B cell (primary cell): ENCODE data around the gene KRIT1. TPM values are rescaled to one million over a fixed set of nuclear protein-coding genes. Genes with fewer than 3 reads are reported as not detected.

Experiments used
- ATAC-seq: fragments of 200-7000 bp; cut with Tn5 transposase; one replicate; pipeline ENCODE4 v1.10.0; 2021; ENCODE audit warnings: low read depth, mild to moderate bottlenecking, moderate number of reproducible peaks, moderate library complexity
- CTCF ChIA-PET: fragments of 350-600 bp; sonication (Branson Sonifier 250); formaldehyde crosslinking; loops from one replicate; lab custom pipeline; 2021; ENCODE audit warnings: antibody characterized with exemption, inconsistent platforms; lab: Charles Lee
- POLR2A ChIA-PET: fragments of 350-600 bp; sonication (Branson Sonifier 250); formaldehyde crosslinking; loops from one replicate; lab custom pipeline; 2021; ENCODE audit warnings: antibody characterized with exemption; lab: Charles Lee
- DNase-seq: peaks from one replicate; pipeline ENCODE4 v3.0.0; 2013
- H2AFZ ChIP-seq: 2 replicates; pipeline ENCODE4 v1.6.1; 2012; ENCODE audit warnings: mild to moderate bottlenecking, low read depth, low read length; ENCODE audit not compliant: insufficient read depth, poor library complexity, severe bottlenecking
- H3K27ac ChIP-seq, 2 donors: 1 replicate in 1 of 2; 2 replicates in 1 of 2; pipeline ENCODE4 v1.5.1; 2012 to 2013; ENCODE audit warnings: low read length in 2 of 2, mild to moderate bottlenecking in 2 of 2, moderate library complexity in 1 of 2
- H3K27me3 ChIP-seq, 4 experiments: fragments of 200-600 bp in 1 of 4; sonication (generic) in 1 of 4; replicated peaks in 1 of 4; 1 replicate in 2 of 4; 2 replicates in 2 of 4; pipeline versions ENCODE4 v1.6.1 to v1.7.0; 2013 to 2016; ENCODE audit warnings: low read length in 3 of 4, mild to moderate bottlenecking in 2 of 4, mixed read lengths in 1 of 4, moderate library complexity in 1 of 4; ENCODE audit not compliant: insufficient read depth in 4 of 4, control insufficient read depth in 3 of 4; ENCODE audit errors: control extremely low read depth in 1 of 4
- H3K36me3 ChIP-seq, 2 experiments: replicated peaks in 1 of 2; 1 replicate in 1 of 2; 2 replicates in 1 of 2; pipeline versions ENCODE4 v1.6.1 to v1.7.1; 2013; ENCODE audit warnings: low read length in 1 of 2; ENCODE audit not compliant: insufficient read depth in 2 of 2, control insufficient read depth in 1 of 2; ENCODE audit errors: control extremely low read depth in 1 of 2, extremely low read depth in 1 of 2
- H3K4me1 ChIP-seq, 2 donors: fragments of 200-600 bp in 1 of 2; sonication (generic) in 1 of 2; 1 replicate in 1 of 2; 2 replicates in 1 of 2; pipeline versions ENCODE4 v1.5.1 to v1.6.1; 2013 to 2017; ENCODE audit warnings: low read length in 2 of 2; ENCODE audit not compliant: control insufficient read depth in 2 of 2, insufficient read depth in 2 of 2
- H3K4me2 ChIP-seq: replicated peaks from 2 replicates; pipeline ENCODE3; 2012; ENCODE audit warnings: mild to moderate bottlenecking, low read depth, low read length; ENCODE audit not compliant: poor library complexity, severe bottlenecking
- H3K4me3 ChIP-seq, 5 experiments: fragments of 200-600 bp in 1 of 5; sonication (generic) in 1 of 5; 1 replicate in 3 of 5; 2 replicates in 2 of 5; pipeline versions ENCODE4 v1.5.1 to v1.7.0; 2011 to 2016; ENCODE audit warnings: low read length in 4 of 5, mild to moderate bottlenecking in 4 of 5, low read depth in 2 of 5, control low read depth in 1 of 5, moderate library complexity in 1 of 5; ENCODE audit not compliant: insufficient read depth in 1 of 5; ENCODE audit errors: control extremely low read depth in 1 of 5, extremely low read depth in 1 of 5
- H3K79me2 ChIP-seq: fragments of 200-600 bp; sonication (generic); one replicate; pipeline ENCODE4 v1.6.0; 2016; ENCODE audit warnings: low read length; ENCODE audit not compliant: control insufficient read depth, insufficient read depth
- H3K9ac ChIP-seq: fragments of 200-600 bp; sonication (generic); 2 replicates; pipeline ENCODE4 v1.6.1; 2017; ENCODE audit warnings: mild to moderate bottlenecking, low read length, moderate library complexity
- H3K9me3 ChIP-seq, 3 donors: one replicate each; pipeline versions ENCODE4 v1.6.1 to v1.7.1; 2013; ENCODE audit warnings: low read length in 2 of 3; ENCODE audit not compliant: control insufficient read depth in 2 of 3, insufficient read depth in 1 of 3; ENCODE audit errors: control extremely low read depth in 1 of 3
- H4K20me1 ChIP-seq: 2 replicates; pipeline ENCODE4 v1.6.0; 2012; ENCODE audit warnings: mild to moderate bottlenecking, low read length; ENCODE audit not compliant: insufficient read depth, control insufficient read depth, poor library complexity, severe bottlenecking
- H3K27ac Mint-ChIP-seq: one replicate; pipeline ENCODE4 v1.8.0; 2021; ENCODE audit warnings: mixed read lengths
- H3K27me3 Mint-ChIP-seq: one replicate; pipeline ENCODE4 v1.8.0; 2021; ENCODE audit warnings: mixed read lengths
- H3K4me1 Mint-ChIP-seq: one replicate; pipeline ENCODE4 v1.8.0; 2021; ENCODE audit warnings: mixed read lengths
- H3K4me3 Mint-ChIP-seq: one replicate; pipeline ENCODE4 v1.8.0; 2021; ENCODE audit warnings: mixed read lengths
- H3K9me3 Mint-ChIP-seq: one replicate; pipeline ENCODE4 v1.8.0; 2022; ENCODE audit warnings: mixed read lengths; ENCODE audit not compliant: insufficient read depth
- EZH2 ChIP-seq: IDR thresholded peaks from 2 replicates; pipeline ENCODE4 v1.6.1; 2012; ENCODE audit warnings: borderline replicate concordance, low read depth, mild to moderate bottlenecking, moderate library complexity, low read length; ENCODE audit not compliant: insufficient read depth, poor library complexity, severe bottlenecking
- WGBS: methylation state at CpG from one replicate; pipeline ENCODE4 v1.1.5; 2013; ENCODE audit warnings: missing lambda C conversion rate; ENCODE audit not compliant: insufficient coverage; 5-methylcytosine and 5-hydroxymethylcytosine counted together
- intact Hi-C: fragments of 100-400 bp; cut with micrococcal nuclease; formaldehyde crosslinking; loops from one replicate; pipeline ENCODE4 v1.10.0; 2022
- polyA plus RNA-seq: library from polyadenylated mRNA; depleted of rRNA; stranded (reverse); fragments of >200 nt; gene quantifications from 2 replicates; pipeline ENCODE4 v1.2.3, GENCODE V29; 2012
- total RNA-seq, 2 donors: library from RNA; stranded (reverse); fragments of 120-200 nt in 1 of 2; gene quantifications; 1 replicate in 1 of 2; 2 replicates in 1 of 2; pipeline versions ENCODE4 v1.2.3 to v1.2.4, GENCODE V29; 2013 to 2022
- TF ChIP-seq, protein P1 (sequence below): fragments of 200-600 bp; IDR thresholded peaks from one replicate; pipeline ENCODE4 v1.8.0; 2022; ENCODE audit warnings: antibody characterized with exemption, mild to moderate bottlenecking

Gene KRIT1
- total and polyA plus RNA-seq, 2 donors (not counting 1 experiment from before 2014, with no cell fraction given): 25.0 to 78.1 TPM

DNA sequence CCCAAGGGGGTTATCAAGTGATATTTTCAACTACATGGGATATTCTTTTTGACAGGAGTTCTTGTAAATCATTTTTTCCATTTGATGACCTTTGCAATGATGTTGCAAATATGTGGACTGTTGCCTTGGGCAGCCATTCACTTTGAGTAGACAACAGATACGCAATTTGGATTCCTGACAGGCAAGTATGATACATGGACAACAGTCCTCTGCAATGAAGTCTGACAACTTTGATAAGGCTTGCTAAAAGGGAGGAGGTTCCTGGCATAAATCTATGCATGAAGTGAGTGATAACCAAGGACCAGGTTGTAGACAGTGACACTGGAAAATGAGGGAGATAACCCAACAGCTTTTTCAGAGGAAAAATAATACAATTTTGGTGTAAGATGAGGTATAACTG is 84.4 kb downstream of the KRIT1 start:
- H4K20me1 ChIP-seq: no peaks in the 10 kb centered on the region
- H3K27ac ChIP-seq: no peak overlapping the region
- no peaks in the 10 kb centered on the region for H3K36me3 ChIP-seq
- Mint-ChIP-seq H3K4me1 (no peaks in the 10 kb centered on the region), H3K4me3 (no peak overlapping the region), H3K27ac (no peak overlapping the region), H3K9me3 (no peaks in the 10 kb centered on the region), H3K27me3 (peaks cover 10% of the 10 kb centered on the region)
- H3K4me1 ChIP-seq: no peaks in the 10 kb centered on the region
- POLR2A ChIA-PET: no interaction called here
- intact Hi-C loops: no loop called here
- CTCF ChIA-PET: interaction anchor here (0.6 kb wide), 1 partner anchor 15 kb away, joined by 3 read pairs; no protein-coding TSS in a partner anchor
- 100% methylated on average over 1 of the region's 1 CpG for WGBS
- no peak overlapping the region for H3K9ac ChIP-seq
- TF ChIP-seq EZH2: no peak
- TF ChIP-seq, protein P1, sequence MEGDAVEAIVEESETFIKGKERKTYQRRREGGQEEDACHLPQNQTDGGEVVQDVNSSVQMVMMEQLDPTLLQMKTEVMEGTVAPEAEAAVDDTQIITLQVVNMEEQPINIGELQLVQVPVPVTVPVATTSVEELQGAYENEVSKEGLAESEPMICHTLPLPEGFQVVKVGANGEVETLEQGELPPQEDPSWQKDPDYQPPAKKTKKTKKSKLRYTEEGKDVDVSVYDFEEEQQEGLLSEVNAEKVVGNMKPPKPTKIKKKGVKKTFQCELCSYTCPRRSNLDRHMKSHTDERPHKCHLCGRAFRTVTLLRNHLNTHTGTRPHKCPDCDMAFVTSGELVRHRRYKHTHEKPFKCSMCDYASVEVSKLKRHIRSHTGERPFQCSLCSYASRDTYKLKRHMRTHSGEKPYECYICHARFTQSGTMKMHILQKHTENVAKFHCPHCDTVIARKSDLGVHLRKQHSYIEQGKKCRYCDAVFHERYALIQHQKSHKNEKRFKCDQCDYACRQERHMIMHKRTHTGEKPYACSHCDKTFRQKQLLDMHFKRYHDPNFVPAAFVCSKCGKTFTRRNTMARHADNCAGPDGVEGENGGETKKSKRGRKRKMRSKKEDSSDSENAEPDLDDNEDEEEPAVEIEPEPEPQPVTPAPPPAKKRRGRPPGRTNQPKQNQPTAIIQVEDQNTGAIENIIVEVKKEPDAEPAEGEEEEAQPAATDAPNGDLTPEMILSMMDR: no peak
- ATAC-seq: no peak
- H2AFZ ChIP-seq: no peak overlapping the region
- no peaks in the 10 kb centered on the region for H3K79me2 ChIP-seq
- no peak overlapping the region for H3K4me2 ChIP-seq
- no peaks in the 10 kb centered on the region for H3K27me3 ChIP-seq
- H3K9me3 ChIP-seq: no peaks in the 10 kb centered on the region
- DNase-seq: no peak
- no peak overlapping the region for H3K4me3 ChIP-seq

GRCh38 chr7:92158660-92159575 is 86.8 kb downstream of the KRIT1 start:
- intact Hi-C loops: no loop called here
- Histone ChIP-seq H3K9me3 (no peaks in the 10 kb centered on the region), H3K27ac (no peak overlapping the region), H3K36me3 (no peaks in the 10 kb centered on the region), H3K4me1 (no peaks in the 10 kb centered on the region), H3K79me2 (no peaks in the 10 kb centered on the region), H3K27me3 (peaks cover 0 to 2% (median 0%) of the 10 kb centered on the region in 4 experiments), H4K20me1 (no peaks in the 10 kb centered on the region), H3K9ac (no peak overlapping the region), H3K4me3 (no peak overlapping the region), H2AFZ (no peak overlapping the region), H3K4me2 (no peak overlapping the region)
- ATAC-seq: no peak
- CTCF ChIA-PET: no interaction called here
- POLR2A ChIA-PET: no interaction called here
- DNase-seq: no peak
- Mint-ChIP-seq H3K27me3 (peaks cover 14% of the 10 kb centered on the region), H3K4me3 (no peak overlapping the region), H3K4me1 (no peaks in the 10 kb centered on the region), H3K9me3 (no peaks in the 10 kb centered on the region), H3K27ac (no peak overlapping the region)
- WGBS: 84% methylated on average over 3 of the region's 3 CpGs
- TF ChIP-seq, protein P1: no peak
- TF ChIP-seq EZH2: no peak
